OCI-M2 (cell line): ENCODE data around the gene SNTN.
"Not testable (repeated sequence)": the region's sequence is repeated elsewhere in the genome, so short reads cannot be mapped to it uniquely, and the experiment has no call there.

Experiments
- DNase-seq: peaks from one replicate; lab custom pipeline; 2025; ENCODE audit not compliant: unreplicated experiment; lab: John Stamatoyannopoulos, UW

Gene SNTN

DNA sequence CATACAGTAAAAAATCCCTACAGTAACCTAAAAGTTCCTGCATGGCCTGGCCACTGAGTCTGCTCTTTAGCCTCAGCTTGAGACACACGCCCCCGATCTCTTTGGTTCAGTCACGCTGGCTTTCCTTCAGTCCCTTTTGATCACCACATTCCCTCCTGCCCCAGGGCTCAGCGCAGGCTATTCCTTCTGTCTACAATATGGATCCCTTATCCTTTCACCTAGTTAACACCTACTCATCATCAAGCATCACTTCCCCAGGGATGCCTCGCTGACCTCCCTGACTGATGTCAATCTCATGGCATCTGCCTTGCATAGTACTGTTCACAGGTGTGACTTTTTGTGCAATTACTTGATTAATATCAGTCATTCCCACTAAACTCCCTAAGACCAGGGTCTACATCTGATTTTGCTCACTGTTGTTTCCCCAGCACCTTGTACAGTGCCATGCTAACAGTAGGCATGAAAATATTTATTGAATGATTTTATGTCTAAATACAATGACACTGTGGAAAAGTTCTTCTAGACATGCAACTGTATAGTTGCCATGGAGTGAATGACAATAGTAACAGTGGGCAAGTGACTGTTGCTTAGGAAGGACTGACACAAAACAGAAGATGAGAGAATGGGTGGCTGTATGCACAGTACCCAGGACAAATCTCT, at the start of gene SNTN:
SNTN (plus strand) TSS at position 610 of the 660 bp plus-strand sequence; CDS start at position 623, 13 bp downstream.
- DNase-seq, result no peak

DNA sequence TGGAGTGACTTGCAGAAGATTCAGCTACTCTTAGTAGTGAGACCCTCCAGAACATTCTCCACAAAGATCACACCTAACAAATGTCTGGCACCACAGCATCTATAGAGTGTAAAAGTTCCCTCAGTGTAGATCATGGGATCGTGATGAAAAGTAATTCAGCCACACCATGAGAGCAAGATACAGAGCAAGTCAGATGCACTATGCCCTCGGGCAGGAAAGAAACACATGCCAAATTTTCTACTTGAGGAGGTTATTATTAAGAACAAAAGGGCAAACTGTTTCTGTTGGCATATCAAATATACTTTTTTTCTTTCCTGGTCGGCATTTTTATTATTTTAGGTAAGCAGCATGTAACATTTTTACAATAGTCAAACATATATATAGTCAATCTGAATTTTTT, 44.8 kb upstream of the SNTN start:
- no peak for DNase-seq

DNA sequence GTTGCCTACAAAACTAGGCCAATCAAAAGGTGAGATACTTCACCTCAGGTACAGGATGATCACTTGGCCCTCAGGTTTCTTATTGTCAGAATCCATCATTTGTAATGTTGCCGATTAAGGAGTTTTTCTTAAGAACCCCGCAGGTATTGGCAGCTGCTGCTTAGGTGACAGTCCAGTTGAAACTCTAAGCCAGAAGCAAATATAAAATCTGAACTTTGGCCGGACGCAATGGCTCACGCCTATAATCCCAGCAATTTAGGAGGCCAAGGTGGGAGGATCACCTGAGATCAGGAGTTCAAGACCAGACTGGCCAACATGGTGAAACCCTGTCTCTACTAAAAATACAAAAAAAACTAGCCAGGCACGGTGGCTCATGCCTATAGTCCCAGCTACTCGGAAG, 43.1 kb upstream of the SNTN start:
- DNase-seq, result no peak

DNA sequence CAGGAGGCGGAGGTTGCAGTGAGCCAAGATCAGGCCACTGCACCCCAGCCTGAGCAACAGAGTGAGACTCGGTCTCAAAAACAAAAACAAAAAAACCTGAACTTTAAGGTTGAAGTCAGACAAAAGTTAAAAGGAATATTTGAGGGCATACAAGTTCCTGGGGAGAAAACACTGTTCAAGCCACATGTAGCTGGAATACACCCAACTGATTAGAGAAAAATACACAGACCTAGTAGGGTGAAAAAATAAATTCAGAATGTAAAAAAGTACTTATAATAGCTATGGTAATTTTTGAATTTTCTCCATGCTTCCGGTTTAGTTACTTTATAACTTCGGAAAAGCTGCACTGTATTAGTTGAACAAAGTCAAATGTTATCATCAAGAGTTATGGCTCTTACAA, 42.6 kb upstream of the SNTN start:
- no peak for DNase-seq

DNA sequence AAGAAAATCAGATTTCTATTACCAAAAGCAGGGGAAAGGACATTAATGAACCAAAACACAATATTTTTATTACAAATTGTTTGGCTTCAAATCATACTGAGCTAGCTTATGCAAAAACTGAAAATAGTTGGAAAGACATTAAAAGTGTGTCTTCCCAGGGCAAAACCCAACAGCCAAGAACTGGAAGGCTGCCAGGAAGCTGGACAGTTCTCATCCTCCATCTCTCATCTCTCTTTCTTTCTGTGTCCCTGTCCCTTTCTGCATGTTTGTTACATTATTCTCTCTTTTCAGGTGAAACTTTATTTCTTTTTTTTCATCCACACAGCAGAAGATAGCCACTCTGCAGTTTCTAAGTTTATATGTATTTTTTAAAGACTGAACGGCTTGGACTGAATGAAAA, 41.1 kb upstream of the SNTN start:
- no peak for DNase-seq

DNA sequence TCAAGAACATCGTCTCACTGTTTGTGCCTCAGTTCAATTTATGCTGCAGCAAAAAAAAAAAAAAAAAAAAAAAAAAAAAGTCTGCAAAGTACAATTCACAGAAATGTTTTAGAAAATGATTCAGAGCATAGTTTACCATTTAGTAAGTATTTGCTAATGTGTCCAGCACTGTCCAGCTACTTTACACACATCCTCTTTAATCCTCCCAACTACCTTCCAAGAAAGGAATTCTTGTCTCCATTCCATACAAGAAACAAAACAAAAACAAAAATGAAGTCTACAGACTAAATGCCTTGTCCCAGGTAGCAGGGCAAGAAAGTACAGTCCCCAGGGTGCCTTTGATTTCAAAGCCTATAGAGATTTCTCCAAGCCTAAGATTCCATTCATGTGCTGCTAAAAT, 38.9 kb upstream of the SNTN start:
- DNase-seq, result no peak

DNA sequence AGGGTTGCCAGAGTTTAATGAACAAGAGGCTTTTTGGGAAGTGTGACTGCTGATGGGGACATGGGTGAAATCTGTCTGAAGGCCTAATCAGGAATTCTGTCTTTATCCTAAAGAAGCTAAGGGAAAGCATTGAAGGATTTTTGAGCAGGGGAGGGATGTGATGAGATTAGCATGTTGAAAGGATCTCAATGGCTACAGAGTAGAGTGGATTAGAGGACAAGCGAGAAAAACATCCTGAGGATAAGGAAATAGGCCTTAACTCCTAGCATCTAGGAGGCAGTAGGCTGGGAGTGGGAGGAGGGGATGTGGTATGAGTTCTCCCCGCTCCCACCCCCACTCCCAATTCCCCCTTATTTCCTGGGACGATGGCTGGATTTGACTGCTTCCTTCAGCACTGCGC, 35.1 kb upstream of the SNTN start:
- no peak for DNase-seq

DNA sequence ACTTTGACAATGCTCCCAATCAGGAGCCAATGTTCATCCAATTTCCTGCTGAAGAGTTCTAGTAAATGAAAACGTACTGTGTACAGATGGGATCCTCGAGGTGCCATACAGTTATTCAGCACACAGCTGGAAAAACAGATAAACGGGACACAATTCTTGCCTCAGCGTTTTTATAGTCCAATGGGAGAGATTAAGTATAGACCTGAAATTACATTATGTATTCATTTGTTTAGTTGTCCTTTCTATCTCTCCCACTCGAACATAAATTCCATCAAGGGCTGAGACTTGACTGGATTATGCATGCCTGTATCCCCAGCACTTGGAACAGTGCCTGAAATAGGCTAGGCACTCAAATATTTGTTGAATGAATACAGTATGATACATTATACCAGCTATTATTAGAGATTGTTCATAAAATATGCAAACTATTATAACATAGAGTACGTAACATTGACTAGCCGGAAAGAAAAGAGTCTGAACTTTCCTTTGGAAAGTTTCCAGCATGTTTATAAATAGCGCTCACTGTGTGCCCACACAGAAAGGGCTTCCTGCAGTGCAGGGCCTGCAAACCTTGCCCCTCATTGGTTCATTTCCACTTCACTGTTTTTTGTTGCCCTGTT, 27.4 kb upstream of the SNTN start:
- DNase-seq, result no peak

DNA sequence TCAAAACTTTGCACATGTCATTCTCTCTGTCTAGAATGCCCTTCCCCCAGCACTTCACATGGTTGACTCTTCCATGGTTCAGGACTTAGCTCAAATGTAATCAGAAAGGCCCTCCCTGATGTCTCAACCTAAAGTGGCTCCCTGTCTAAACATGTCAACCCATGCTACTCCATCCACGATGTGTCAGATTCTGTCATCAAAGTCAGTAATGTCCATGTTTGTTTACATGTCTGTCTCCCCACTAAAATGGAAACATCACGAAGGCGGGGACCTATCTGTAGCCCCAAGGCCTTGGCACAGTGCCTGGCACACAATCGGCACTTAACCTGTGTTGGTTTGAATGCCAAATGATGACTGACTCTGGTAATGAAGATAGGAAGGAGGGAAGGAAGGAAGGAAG, 20.8 kb upstream of the SNTN start:
- DNase-seq, result no peak

DNA sequence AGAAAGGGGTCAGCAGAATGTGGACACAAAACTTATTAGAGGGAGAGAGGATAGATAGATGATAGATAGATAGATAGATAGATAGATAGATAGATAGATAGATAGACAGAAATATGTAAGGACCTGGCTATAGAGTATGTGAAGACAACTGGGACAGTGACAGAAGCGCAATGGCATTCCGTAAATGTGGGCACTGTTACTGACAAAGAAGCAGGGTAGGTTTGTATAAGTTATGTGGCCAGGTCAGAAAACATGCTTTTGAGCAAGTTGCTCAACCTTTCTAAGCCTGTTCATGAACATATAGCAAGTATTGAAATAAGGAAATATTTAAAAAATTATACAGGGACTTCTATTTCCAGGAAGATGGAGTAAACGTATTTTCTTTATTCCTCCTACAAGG, 17.3 kb upstream of the SNTN start:
- no peak for DNase-seq

DNA sequence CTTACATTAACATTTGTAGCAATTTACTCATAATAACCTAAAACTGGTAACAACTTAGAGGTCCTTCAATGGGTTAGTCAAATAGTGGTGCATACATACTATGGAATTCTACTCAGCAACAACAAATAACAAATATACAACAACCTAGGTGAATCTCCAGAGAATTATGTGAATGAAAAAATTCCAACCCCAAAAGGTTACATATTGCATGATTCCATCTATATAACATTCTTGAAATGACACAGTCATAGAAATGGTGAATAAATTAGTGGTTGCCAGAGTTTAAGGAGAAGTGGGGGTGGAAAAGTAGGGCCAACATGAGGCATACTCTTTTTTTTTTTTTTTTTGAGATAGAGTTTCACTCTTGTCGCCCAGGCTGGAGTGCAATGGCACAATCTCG, 12.7 kb upstream of the SNTN start:
- DNase-seq, result no peak

DNA sequence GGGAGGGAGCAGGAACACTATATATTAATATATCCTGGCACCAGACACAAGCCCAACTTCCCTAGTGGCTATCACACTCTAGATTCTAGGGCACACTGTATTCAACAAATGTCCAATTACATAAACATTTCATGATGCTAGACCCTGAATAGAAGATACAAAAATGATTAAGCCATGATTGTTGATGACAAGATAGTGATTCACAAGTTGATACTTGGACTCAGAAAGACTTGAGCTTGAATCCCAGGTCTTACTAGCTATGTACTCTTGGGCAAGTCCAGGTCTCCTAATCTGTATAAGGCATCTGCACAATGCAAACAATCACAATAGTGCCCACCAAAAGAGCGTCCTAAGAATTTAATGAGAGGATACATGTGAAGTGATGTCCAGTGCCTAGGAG, 10.0 kb upstream of the SNTN start:
- DNase-seq, result no peak

DNA sequence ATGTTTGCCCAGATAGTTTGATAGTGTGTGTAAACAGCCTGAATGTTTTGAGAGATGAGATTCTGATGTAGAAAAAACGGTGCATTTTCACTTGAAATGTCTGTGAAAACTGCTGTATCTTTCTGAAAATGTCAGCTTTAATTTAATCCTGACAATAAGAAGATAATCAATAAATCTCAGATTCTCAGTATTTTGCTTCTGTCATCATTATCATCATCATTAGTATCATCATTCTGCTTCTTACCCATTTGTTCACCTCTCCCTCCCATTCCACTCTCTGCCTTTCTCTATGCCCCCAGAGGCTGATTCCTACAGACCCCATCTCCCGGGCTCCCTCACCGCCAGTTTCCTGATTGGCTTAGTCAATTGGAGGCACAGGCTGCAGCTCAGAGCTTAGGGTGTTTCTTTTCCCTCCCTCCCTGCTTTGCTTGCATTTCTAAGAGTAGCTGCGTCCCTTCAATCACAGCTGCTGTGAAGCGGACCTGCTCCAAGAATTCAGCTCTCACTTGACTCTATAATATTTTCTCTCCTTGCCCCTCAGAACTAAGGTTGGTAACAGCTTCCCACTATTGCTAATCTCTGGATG, 8.2 kb upstream of the SNTN start:
- DNase-seq, result no peak

DNA sequence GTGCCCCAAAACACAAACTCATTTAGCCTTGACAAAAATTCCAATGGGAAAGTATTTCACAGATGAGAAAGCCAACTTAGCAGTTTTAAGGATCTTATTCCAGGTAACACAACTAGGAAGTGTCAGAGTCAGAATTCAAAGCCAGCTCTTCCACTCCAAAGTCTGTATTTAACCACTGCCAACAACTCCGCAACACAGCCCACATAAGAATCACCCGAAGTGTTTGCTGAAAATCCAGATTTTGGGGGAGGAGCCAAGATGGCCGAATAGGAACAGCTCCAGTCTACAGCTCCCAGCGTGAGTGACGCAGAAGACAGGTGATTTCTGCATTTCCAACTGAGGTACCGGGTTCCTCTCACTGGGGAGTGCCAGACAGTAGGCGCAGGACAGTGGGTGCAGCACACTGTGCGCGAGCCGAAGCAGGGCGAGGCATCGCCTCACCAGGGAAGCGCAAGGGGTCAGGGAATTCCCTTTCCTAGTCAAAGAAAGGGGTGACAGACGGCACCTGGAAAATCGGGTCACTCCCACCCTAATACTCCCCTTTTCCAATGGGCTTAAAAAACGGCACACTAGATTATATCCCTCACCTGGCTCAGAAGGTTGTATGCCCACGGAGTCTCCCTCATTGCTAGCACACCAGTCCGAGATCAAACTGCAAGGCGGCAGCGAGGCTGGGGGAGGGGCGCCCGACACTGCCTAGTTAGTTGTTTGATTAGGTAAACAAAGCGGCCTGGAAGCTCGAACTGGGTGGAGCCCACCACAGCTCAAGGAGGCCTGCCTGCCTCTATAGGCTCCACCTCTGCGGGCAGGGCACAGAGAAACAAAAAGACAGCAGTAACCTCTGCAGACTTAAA, 7.3 kb upstream of the SNTN start:
- not testable (repeated sequence) for DNase-seq

DNA sequence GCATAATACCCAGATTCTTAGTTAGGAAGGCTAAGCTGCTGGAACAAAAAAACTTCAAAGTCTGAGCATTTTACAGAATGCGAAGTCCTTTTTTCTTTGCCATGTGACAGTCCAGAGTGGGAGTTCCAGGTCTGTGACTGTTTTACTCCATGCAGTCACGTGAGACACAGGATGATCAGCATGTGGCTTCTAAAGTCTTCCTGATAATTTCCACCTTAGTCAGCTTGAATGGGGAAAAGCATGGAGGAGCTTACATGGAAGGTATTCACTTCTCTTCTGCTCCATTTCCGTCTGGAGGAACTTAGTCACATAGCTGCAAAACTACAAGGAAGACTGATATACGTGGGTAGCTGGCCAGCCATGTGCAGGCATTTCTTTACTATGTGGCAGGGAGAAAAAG, 1.7 kb downstream of the SNTN start:
- DNase-seq, result no peak

DNA sequence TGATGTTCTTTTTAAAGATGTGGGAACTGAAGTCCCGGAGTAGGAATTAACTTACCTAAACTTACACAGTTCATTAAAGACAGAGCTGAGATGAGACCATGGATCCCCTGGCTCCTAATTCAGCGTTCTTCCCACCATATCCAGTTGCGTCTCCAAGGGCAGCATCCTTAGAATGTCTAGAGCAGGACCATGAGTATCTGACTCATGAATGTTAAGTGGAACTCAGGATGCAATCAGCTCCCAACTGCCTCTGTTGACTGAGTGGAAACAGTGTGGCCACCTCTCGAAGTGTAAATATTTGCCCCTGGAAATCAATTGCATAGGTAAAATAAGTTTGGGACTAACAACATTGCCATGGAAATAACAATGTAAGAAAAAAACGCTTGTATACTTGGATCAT, 2.5 kb downstream of the SNTN start:
- DNase-seq, result no peak

DNA sequence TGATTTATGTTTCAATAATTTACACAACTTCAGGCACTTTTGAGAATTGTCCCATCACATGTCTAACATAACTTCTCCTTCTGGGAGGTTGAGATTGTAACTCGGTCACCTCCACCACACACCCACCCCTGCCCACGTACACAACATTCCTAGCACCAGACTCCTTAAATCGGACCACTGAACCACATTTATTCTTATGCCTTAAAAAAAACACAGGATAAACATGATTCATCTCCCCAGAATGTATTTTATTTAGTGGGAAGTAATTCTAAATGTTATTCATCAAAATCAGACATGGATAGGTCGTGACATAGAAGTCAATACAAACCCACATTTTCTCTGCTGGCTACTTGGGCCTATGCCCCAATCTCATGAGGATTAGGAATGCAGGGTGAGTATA, 3.0 kb downstream of the SNTN start:
- DNase-seq, result no peak

DNA sequence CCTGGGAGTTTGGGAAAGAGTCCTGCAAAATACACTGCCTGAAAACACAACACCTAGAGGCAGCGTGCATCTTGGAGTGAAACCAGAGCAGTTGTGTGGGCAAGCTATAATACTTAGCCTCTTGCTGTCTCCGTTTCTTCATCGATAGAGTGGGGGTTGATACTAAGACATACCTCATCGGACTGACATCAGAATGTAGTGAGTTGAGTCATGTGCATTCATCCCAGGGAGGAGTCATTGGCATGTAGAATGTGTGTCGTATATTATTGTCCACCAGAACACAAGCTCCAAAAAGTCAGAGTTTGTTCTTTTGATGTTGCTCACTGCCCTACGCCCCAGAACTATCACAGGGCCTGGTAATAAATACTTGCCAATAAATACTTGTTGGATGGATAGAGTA, 4.3 kb downstream of the SNTN start:
- DNase-seq, result no peak

DNA sequence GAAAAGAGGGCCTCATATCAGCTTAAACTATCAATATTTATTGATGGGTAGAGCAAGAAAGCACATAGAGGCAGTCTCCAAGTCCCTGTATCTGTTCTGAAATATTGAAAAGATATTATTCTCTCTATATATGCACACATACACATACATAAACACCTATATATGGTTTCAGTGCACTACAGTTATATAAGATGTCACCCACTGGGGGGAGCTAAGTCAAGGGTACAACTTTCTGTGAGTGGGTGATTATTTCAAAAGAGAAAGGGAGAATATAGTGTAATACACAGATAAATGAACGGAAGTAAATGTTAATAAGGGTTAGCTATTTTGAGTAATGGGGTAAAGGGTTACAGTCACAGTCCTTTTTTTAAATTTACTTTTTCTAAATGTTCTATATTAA, 8.8 kb downstream of the SNTN start:
- DNase-seq, result no peak

DNA sequence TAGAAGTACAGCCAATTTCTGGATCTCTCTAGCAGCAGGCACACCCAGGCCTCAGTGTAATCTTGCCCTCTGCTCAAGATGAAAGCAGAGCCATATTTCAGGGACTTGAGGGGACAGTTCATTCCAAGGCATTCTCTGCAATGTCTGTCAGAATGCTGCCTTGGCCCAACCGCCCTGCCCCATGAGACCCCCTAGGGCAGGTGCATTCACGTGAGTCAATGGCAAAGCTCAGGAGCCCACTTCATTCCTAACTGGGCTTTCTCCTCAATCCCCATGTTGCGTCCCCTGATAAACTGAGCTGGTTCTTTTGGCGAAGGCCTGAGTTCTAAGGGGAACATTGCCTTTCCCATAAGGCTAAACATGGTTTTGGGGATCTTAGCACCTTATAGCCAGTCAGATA, 9.5 kb downstream of the SNTN start:
- DNase-seq, result no peak

DNA sequence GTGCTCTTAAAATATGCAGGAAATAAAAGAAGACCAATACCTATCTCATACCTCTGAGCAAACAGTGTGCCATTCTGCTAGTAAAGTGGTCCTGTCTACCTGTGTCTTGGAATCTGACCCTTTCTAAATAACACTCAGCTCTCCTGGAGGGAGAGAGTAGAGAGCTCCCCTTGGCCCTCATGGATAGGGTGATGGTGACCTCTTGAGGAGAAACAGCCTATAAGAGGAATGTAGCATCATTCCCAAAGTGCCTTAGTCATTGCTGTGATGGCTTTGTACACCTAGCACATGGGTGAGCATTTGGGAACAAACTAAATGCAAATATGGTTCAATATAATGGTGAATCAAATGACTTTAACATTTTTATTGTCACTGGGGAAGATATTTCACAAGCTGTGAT, 10.0 kb downstream of the SNTN start:
- no peak for DNase-seq

DNA sequence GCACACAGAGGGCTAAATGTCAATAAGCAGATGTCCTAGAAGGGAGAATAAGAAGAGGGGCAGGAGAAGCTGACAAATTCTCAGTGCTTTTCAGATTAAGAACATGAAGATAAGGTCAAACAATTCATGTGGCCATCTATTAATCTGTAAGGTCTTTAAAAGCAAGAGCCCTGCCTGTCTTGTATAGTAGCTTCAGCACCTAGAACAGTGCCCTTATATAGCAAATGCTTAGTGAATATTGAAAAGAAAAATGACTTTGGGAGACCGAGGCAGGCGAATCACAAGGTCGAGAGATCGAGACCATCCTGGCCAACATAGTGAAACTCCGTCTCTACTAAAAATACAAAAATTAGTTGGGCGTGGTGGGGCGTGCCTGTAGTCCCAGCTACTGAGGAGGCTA, 18.1 kb downstream of the SNTN start:
- DNase-seq, result no peak
